SKM-1 (cell line): ENCODE measurements around the gene TMOD3.
A peak's percentile ranks its signal among the peaks of the same experiment; 100 is the strongest.
"Not testable (repeated sequence)": the region's sequence is repeated elsewhere in the genome, so short reads cannot be mapped to it uniquely, and the experiment has no call there.

Experiments used
- DNase-seq: peaks from one replicate; lab custom pipeline; 2025; ENCODE audit not compliant: unreplicated experiment; lab: John Stamatoyannopoulos, UW

Gene TMOD3

GRCh38 chr15:51863131-51863530 lies 33.7 kb downstream of the TMOD3 start:
- DNase-seq, result no peak

GRCh38 chr15:51864408-51865056 lies 35.1 kb downstream of the TMOD3 start:
- no peak for DNase-seq

- no peak for DNase-seq
These were observed 35.9 kb downstream of the TMOD3 start for GRCh38 chr15:51865317-51865716.

GRCh38 chr15:51866161-51866560 lies 36.7 kb downstream of the TMOD3 start:
- DNase-seq, result no peak

GRCh38 chr15:51866751-51867150 lies 37.3 kb downstream of the TMOD3 start:
- DNase-seq, result no peak

- no peak for DNase-seq
These were observed 39.6 kb downstream of the TMOD3 start for GRCh38 chr15:51869060-51869421.

GRCh38 chr15:51870774-51871173 lies 41.3 kb downstream of the TMOD3 start:
- no peak for DNase-seq

- DNase-seq, result no peak
These were observed 45.5 kb downstream of the TMOD3 start for GRCh38 chr15:51874751-51875644.

GRCh38 chr15:51876169-51876568 lies 46.7 kb downstream of the TMOD3 start:
- DNase-seq, result no peak

GRCh38 chr15:51878446-51879386 lies 49.3 kb downstream of the TMOD3 start:
- no peak for DNase-seq

GRCh38 chr15:51879555-51879954 lies 50.1 kb downstream of the TMOD3 start:
- DNase-seq, result no peak

- no peak for DNase-seq
These were observed 53.9 kb downstream of the TMOD3 start for GRCh38 chr15:51883271-51883837.

GRCh38 chr15:51884041-51884440 lies 54.6 kb downstream of the TMOD3 start:
- DNase-seq, result no peak

GRCh38 chr15:51884517-51885236 lies 55.2 kb downstream of the TMOD3 start:
- no peak for DNase-seq

- DNase-seq, result not testable (repeated sequence)
These were observed 56.3 kb downstream of the TMOD3 start for GRCh38 chr15:51885758-51886157.

- DNase-seq, result no peak
These were observed 58.6 kb downstream of the TMOD3 start for GRCh38 chr15:51887887-51888592.

GRCh38 chr15:51888593-51889195 lies 59.2 kb downstream of the TMOD3 start:
- peak; percentile 49 for DNase-seq

GRCh38 chr15:51889486-51889885 lies 60.0 kb downstream of the TMOD3 start:
- DNase-seq, result no peak

GRCh38 chr15:51904421-51904820 lies 75.0 kb downstream of the TMOD3 start:
- DNase-seq, result no peak
